ENCODE measurements around the gene ITPR1. TPM values are rescaled to one million over a fixed set of nuclear protein-coding genes. Genes with fewer than 3 reads are reported as not detected.

Gene ITPR1
- total and polyA plus RNA-seq, 10 of the 15 experiments (the other 5 are each of a cell fraction or from before 2014, with no cell fraction given), result 12.2 to 239 (median 28.4) TPM

DNA sequence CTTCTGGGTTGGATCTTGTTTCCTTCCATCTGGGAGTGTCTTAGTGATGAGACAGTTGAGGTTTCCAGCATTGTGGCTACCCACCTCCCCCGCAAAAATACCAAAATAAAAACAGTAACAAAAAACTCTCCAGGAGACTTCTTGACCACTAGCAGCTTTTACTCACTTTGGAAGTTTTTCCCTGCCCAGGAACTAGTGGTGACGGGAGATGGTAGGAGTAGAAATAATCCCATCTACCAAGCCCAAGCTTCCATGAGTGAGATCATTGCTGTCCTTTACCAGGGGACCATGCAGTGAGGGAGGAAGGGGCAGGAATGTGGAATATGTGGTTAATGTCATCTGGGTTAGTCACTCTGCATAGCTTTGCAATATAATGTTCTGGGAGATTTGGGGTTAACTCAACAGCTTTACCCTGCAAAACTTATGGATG is 187.7 kb downstream of the ITPR1 start:
- no TSS peak for BruUV-seq (replicated peaks)
- no peak overlapping the region for H3K4me3 ChIP-seq
- peaks cover 12 to 17% of the 10 kb centered on the region in 2 experiments for H3K36me3 ChIP-seq (ENCODE audit: control insufficient read depth in 2 of 2, insufficient read depth in 2 of 2, low read length in 1 of 2)
- ChIA-PET POLR2A (interaction anchor here (0.7 kb wide), 1 partner anchor 939 kb away, joined by 5 read pairs; no protein-coding TSS in a partner anchor), RAD21 (ENCODE audit: unreplicated experiment) (no interaction called here), CTCF (interaction anchor here (1.2 to 2.2 kb wide), 2 partner anchors 10 to 31 kb away, joined by 3 to 6 read pairs; no protein-coding TSS in a partner anchor), SMC1A (ENCODE audit: uncharacterized antibody, unreplicated experiment) (no interaction called here)
- no peaks in the 10 kb centered on the region for H3K79me2 ChIP-seq (ENCODE audit: control insufficient read depth, insufficient read depth, low read length)
- no peak overlapping the region for H3K9ac ChIP-seq (ENCODE audit: control insufficient read depth, insufficient read depth, low read length)
- H3K9me3 ChIP-seq (replicated peaks; ENCODE audit: control insufficient read depth, insufficient read depth, low read length), result no peaks in the 10 kb centered on the region
- in situ Hi-C loops (cut with MboI) (no loop called here), intact Hi-C loops (cut with micrococcal nuclease; ENCODE audit: unreplicated experiment) (no loop called here)
- FAIRE-seq (no peak), DNase-seq (ENCODE audit: low read depth, low spot score) (no peak), ATAC-seq (no peak)
- H3K27ac ChIP-seq (ENCODE audit: control insufficient read depth, insufficient read depth), result no peak overlapping the region
- TF ChIP-seq, protein P1, sequence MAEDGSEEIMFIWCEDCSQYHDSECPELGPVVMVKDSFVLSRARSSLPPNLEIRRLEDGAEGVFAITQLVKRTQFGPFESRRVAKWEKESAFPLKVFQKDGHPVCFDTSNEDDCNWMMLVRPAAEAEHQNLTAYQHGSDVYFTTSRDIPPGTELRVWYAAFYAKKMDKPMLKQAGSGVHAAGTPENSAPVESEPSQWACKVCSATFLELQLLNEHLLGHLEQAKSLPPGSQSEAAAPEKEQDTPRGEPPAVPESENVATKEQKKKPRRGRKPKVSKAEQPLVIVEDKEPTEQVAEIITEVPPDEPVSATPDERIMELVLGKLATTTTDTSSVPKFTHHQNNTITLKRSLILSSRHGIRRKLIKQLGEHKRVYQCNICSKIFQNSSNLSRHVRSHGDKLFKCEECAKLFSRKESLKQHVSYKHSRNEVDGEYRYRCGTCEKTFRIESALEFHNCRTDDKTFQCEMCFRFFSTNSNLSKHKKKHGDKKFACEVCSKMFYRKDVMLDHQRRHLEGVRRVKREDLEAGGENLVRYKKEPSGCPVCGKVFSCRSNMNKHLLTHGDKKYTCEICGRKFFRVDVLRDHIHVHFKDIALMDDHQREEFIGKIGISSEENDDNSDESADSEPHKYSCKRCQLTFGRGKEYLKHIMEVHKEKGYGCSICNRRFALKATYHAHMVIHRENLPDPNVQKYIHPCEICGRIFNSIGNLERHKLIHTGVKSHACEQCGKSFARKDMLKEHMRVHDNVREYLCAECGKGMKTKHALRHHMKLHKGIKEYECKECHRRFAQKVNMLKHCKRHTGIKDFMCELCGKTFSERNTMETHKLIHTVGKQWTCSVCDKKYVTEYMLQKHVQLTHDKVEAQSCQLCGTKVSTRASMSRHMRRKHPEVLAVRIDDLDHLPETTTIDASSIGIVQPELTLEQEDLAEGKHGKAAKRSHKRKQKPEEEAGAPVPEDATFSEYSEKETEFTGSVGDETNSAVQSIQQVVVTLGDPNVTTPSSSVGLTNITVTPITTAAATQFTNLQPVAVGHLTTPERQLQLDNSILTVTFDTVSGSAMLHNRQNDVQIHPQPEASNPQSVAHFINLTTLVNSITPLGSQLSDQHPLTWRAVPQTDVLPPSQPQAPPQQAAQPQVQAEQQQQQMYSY (CRISPR knock-in tag; IDR thresholded peaks at IDR 0.05), result no peak
- TF ChIP-seq RCOR1 (conservative IDR thresholded peaks at IDR 0.05; ENCODE audit: low read depth, low read length) (no peak), TBL1XR1 (IDR thresholded peaks at IDR 0.05; ENCODE audit: low read depth, low read length) (no peak), FOXM1 (IDR thresholded peaks at IDR 0.05; ENCODE audit: low read depth, low read length) (no peak), KDM1A (IDR thresholded peaks at IDR 0.05; ENCODE audit: borderline replicate concordance) (no peak), BHLHE40 (IDR thresholded peaks at IDR 0.05; ENCODE audit: borderline replicate concordance in 1 of 2, low read depth in 2 of 2, low read length in 1 of 2) (no peak), ZNF217 (IDR thresholded peaks at IDR 0.05) (no peak), SMC3 (IDR thresholded peaks at IDR 0.05; ENCODE audit: borderline replicate concordance, low read length) (no peak), NBN (IDR thresholded peaks at IDR 0.05) (no peak), ASH2L (IDR thresholded peaks at IDR 0.05; ENCODE audit: borderline replicate concordance, low read depth) (no peak), BCL11A (IDR thresholded peaks at IDR 0.05; ENCODE audit: low read depth, low read length) (no peak)
- TF ChIP-seq, protein P2, sequence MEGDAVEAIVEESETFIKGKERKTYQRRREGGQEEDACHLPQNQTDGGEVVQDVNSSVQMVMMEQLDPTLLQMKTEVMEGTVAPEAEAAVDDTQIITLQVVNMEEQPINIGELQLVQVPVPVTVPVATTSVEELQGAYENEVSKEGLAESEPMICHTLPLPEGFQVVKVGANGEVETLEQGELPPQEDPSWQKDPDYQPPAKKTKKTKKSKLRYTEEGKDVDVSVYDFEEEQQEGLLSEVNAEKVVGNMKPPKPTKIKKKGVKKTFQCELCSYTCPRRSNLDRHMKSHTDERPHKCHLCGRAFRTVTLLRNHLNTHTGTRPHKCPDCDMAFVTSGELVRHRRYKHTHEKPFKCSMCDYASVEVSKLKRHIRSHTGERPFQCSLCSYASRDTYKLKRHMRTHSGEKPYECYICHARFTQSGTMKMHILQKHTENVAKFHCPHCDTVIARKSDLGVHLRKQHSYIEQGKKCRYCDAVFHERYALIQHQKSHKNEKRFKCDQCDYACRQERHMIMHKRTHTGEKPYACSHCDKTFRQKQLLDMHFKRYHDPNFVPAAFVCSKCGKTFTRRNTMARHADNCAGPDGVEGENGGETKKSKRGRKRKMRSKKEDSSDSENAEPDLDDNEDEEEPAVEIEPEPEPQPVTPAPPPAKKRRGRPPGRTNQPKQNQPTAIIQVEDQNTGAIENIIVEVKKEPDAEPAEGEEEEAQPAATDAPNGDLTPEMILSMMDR (IDR thresholded peaks at IDR 0.05 in 2 of 3, conservative IDR thresholded peaks at IDR 0.05 in 1 of 3; ENCODE audit: control insufficient read depth in 2 of 3, extremely low read depth in 1 of 3, insufficient read depth in 1 of 3, low read depth in 3 of 3, low read length in 3 of 3), result no peak
- no peaks in the 10 kb centered on the region for H3K27me3 ChIP-seq (replicated peaks in 1 of 2; ENCODE audit: control insufficient read depth in 2 of 2, insufficient read depth in 2 of 2, low read length in 1 of 2)
- H4K20me1 ChIP-seq (ENCODE audit: control insufficient read depth, insufficient read depth), result no peaks in the 10 kb centered on the region
- 95% methylated on average over 2 of the region's 2 CpGs for WGBS (ENCODE audit: insufficient coverage, insufficient replicate concordance, low lambda C conversion rate, missing lambda C conversion rate)
- H3K4me2 ChIP-seq (ENCODE audit: control insufficient read depth, insufficient read depth), result no peak overlapping the region
- H3K4me1 ChIP-seq (ENCODE audit: control insufficient read depth, insufficient read depth, low read length), result no peaks in the 10 kb centered on the region
- no peak overlapping the region for H2AFZ ChIP-seq (ENCODE audit: control insufficient read depth, low read depth, low read length)

Data from GM12878 (cell line).